ENCODE results near the gene TRIM66.

TRIM66 gene

GRCh38 chr11:8577791-8578581 is 104.5 kb downstream of the TRIM66 start:
- TF ChIP-seq YY1 (IDR thresholded peaks at IDR 0.05; ENCODE audit: low read depth) (no peak), RAD21 (IDR thresholded peaks at IDR 0.05; ENCODE audit: low read depth) (no peak), CEBPB (IDR thresholded peaks at IDR 0.05) (no peak), EGR1 (IDR thresholded peaks at IDR 0.05) (no peak), MAX (IDR thresholded peaks at IDR 0.05) (no peak), EP300 (IDR thresholded peaks at IDR 0.05; ENCODE audit: borderline replicate concordance) (no peak), TAF1 (IDR thresholded peaks at IDR 0.05; ENCODE audit: low read depth) (no peak), CREB1 (IDR thresholded peaks at IDR 0.05; ENCODE audit: low read depth) (no peak), TEAD4 (IDR thresholded peaks at IDR 0.05) (no peak), USF1 (IDR thresholded peaks at IDR 0.05) (no peak), FOXM1 (IDR thresholded peaks at IDR 0.05; ENCODE audit: borderline replicate concordance, low read depth) (no peak)

GRCh38 chr11:8574798-8575197 is 107.7 kb downstream of the TRIM66 start:
- TF ChIP-seq RAD21 (IDR thresholded peaks at IDR 0.05; ENCODE audit: low read depth) (no peak), USF1 (IDR thresholded peaks at IDR 0.05) (no peak), TAF1 (IDR thresholded peaks at IDR 0.05; ENCODE audit: low read depth) (no peak), NFIC (IDR thresholded peaks at IDR 0.05) (no peak), CREB1 (IDR thresholded peaks at IDR 0.05; ENCODE audit: low read depth) (no peak), TEAD4 (IDR thresholded peaks at IDR 0.05) (no peak), CEBPB (IDR thresholded peaks at IDR 0.05) (peak; percentile 69), MAX (IDR thresholded peaks at IDR 0.05) (no peak), YY1 (IDR thresholded peaks at IDR 0.05; ENCODE audit: low read depth) (no peak)

GRCh38 chr11:8573777-8574176 is 108.7 kb downstream of the TRIM66 start:
- TF ChIP-seq NFIC (IDR thresholded peaks at IDR 0.05) (no peak), ZBTB7A (IDR thresholded peaks at IDR 0.05; ENCODE audit: low read depth) (no peak), CREB1 (IDR thresholded peaks at IDR 0.05; ENCODE audit: low read depth) (no peak), YY1 (IDR thresholded peaks at IDR 0.05; ENCODE audit: low read depth) (no peak), CEBPB (IDR thresholded peaks at IDR 0.05) (no peak), FOXM1 (IDR thresholded peaks at IDR 0.05; ENCODE audit: borderline replicate concordance, low read depth) (no peak), EGR1 (IDR thresholded peaks at IDR 0.05) (no peak), TCF12 (IDR thresholded peaks at IDR 0.05; ENCODE audit: low read depth) (no peak), RAD21 (IDR thresholded peaks at IDR 0.05; ENCODE audit: low read depth) (no peak), REST (IDR thresholded peaks at IDR 0.05; ENCODE audit: low read depth) (no peak), EP300 (IDR thresholded peaks at IDR 0.05; ENCODE audit: borderline replicate concordance) (no peak), TAF1 (IDR thresholded peaks at IDR 0.05; ENCODE audit: low read depth) (no peak), MAX (IDR thresholded peaks at IDR 0.05) (no peak), TEAD4 (IDR thresholded peaks at IDR 0.05) (no peak), USF1 (IDR thresholded peaks at IDR 0.05) (no peak)

GRCh38 chr11:8567602-8568198 is 114.8 kb downstream of the TRIM66 start:
- TF ChIP-seq TEAD4 (IDR thresholded peaks at IDR 0.05) (no peak), MAX (IDR thresholded peaks at IDR 0.05) (no peak), EGR1 (IDR thresholded peaks at IDR 0.05) (no peak), YY1 (IDR thresholded peaks at IDR 0.05; ENCODE audit: low read depth) (no peak), FOXM1 (IDR thresholded peaks at IDR 0.05; ENCODE audit: borderline replicate concordance, low read depth) (no peak), CEBPB (IDR thresholded peaks at IDR 0.05) (no peak), ZBTB7A (IDR thresholded peaks at IDR 0.05; ENCODE audit: low read depth) (no peak), REST (IDR thresholded peaks at IDR 0.05; ENCODE audit: low read depth) (no peak)
